Ovary (tissue), 9 donors: ENCODE results near the gene TMEM269. TPM values are rescaled to one million over a fixed set of nuclear protein-coding genes. Genes with fewer than 3 reads are reported as not detected.

Experiments
- DNase-seq, 5 donors: peaks; one replicate each; pipeline ENCODE4 v3.0.0-alpha.2; 2019 to 2020
- H3K27ac ChIP-seq, 2 donors: fragments of 200-600 bp; one replicate each; pipeline versions ENCODE4 v1.5.1 to v1.8.0; 2019 to 2022
- H3K27me3 ChIP-seq: fragments of 200-600 bp; one replicate; pipeline ENCODE4 v1.8.0; 2022
- H3K36me3 ChIP-seq: fragments of 200-600 bp; sonication (generic); one replicate; pipeline ENCODE4 v1.5.1; 2019
- H3K4me1 ChIP-seq: one replicate; pipeline ENCODE4 v1.8.1; 2013; ENCODE audit warnings: mild to moderate bottlenecking, moderate library complexity; ENCODE audit not compliant: insufficient read depth
- H3K4me3 ChIP-seq: fragments of 200-600 bp; sonication (generic); one replicate; pipeline ENCODE4 v1.5.1; 2017
- H3K9me3 ChIP-seq, 2 donors: fragments of 200-600 bp in 1 of 2; sonication (generic) in 1 of 2; one replicate each; pipeline versions ENCODE4 v1.5.1 to v1.8.1; 2013 to 2019; ENCODE audit warnings: mild to moderate bottlenecking in 1 of 2, moderate library complexity in 1 of 2
- CTCF ChIP-seq, 3 donors: fragments of 450-650 bp in 2 of 3; fragments of 200-600 bp in 1 of 3; IDR thresholded peaks; one replicate each; pipeline versions ENCODE4 v1.5.1 to v1.8.0; 2016 to 2022; ENCODE audit warnings: antibody characterized with exemption in 3 of 3, mild to moderate bottlenecking in 1 of 3
- EP300 ChIP-seq: sonication (generic); formaldehyde crosslinking; IDR thresholded peaks from one replicate; pipeline ENCODE4 v1.6.1; 2017; ENCODE audit warnings: antibody characterized with exemption
- POLR2A ChIP-seq: fragments of 450-650 bp; IDR thresholded peaks from one replicate; pipeline ENCODE4 v1.6.1; 2017; ENCODE audit warnings: antibody characterized with exemption, mild to moderate bottlenecking, moderate library complexity
- WGBS, 3 donors: extraction: QIAGEN DNeasy Blood & Tissue Kit in 1 of 3; methylation state at CpG; one replicate each; pipeline versions ENCODE4 v1.1.5 to v1.1.7; 2013 to 2017; 5-methylcytosine and 5-hydroxymethylcytosine counted together
- intact Hi-C, 4 donors: fragments of 100-400 bp; cut with DNase I; formaldehyde crosslinking; loops; one replicate each; pipeline versions ENCODE4 v1.11.0 to v1.15.1; 2022 to 2023
- polyA plus RNA-seq, 2 donors: library from polyadenylated mRNA; stranded (reverse); fragments of 200-250 nt in 1 of 2; fragments of 350-450 nt in 1 of 2; fragmentation: Illumina TruSeq in 1 of 2; extraction: RNeasy Lipid Tissue Mini Kit (QIAGEN cat#74804) in 1 of 2; gene quantifications; one replicate each; pipeline ENCODE4 v1.2.3, GENCODE V29; 2013 to 2014
- total RNA-seq, 7 donors: library from RNA; depleted of rRNA in 2 of 7; stranded (reverse); fragments of >200 nt in 2 of 7; fragmentation: NEBNext Ultra II Directional in 3 of 7; extraction: Animal tissue kit (Norgen Biotek cat#: 25700) in 3 of 7; gene quantifications; one replicate each; pipeline versions ENCODE4 v1.1.0 to v1.2.4, GENCODE V29; 2016 to 2023
- donor health status: DM: no; HTN: no; CAD: no; lungs with moderate emphysema.
- donor health status: DM: no; HTN: no; CAD: no.
- donor health status: Bipolar disorder and iron deficiency.
- donor health status: DM: yes; HTN: yes; CAD: no.
- donor health status: DM: no; HTN: no; CAD: no.
- donor health status: DM: yes; HTN: yes; CAD: no.

Gene TMEM269
- total and polyA plus RNA-seq, 9 donors = 0.07 to 0.62 (median 0.31) TPM; not detected in 3

GRCh38 chr1:42830631-42831030, 45.8 kb downstream of the TMEM269 start:
- Histone ChIP-seq H3K9me3 (no peaks in the 10 kb centered on the region), H3K4me1 (no peaks in the 10 kb centered on the region), H3K36me3 (no peaks in the 10 kb centered on the region), H3K27me3 (no peaks in the 10 kb centered on the region), H3K27ac (no peak overlapping the region), H3K4me3 (no peak overlapping the region)
- TF ChIP-seq EP300 (no peak), POLR2A (no peak), CTCF (IDR thresholded peaks at IDR 0.05) (no peak)
- 88 to 90% (median 89%) methylated on average over 17 of the region's 17 CpGs for WGBS, 3 donors
- no peak for DNase-seq
- intact Hi-C loops = no loop called here

GRCh38 chr1:42831273-42831672, 46.5 kb downstream of the TMEM269 start:
- intact Hi-C loops = no loop called here
- H3K4me3 ChIP-seq = no peak overlapping the region
- TF ChIP-seq CTCF (IDR thresholded peaks at IDR 0.05) (no peak), POLR2A (no peak), EP300 (no peak)
- no peaks in the 10 kb centered on the region for H3K36me3 ChIP-seq
- H3K27ac ChIP-seq = no peak overlapping the region
- H3K27me3 ChIP-seq = no peaks in the 10 kb centered on the region
- no peak for DNase-seq
- no peaks in the 10 kb centered on the region for H3K9me3 ChIP-seq
- no peaks in the 10 kb centered on the region for H3K4me1 ChIP-seq

- WGBS, 3 donors = 87 to 90% (median 90%) methylated on average over 3 of the region's 3 CpGs
- Histone ChIP-seq H3K27me3 (no peaks in the 10 kb centered on the region), H3K4me3 (no peak overlapping the region), H3K36me3 (no peaks in the 10 kb centered on the region), H3K27ac (no peak overlapping the region), H3K4me1 (no peaks in the 10 kb centered on the region), H3K9me3 (no peaks in the 10 kb centered on the region)
- TF ChIP-seq EP300 (no peak), POLR2A (no peak), CTCF (IDR thresholded peaks at IDR 0.05) (no peak)
- intact Hi-C loops = no loop called here
- no peak for DNase-seq
These were observed 48.0 kb downstream of the TMEM269 start for GRCh38 chr1:42832641-42833240.

DNA sequence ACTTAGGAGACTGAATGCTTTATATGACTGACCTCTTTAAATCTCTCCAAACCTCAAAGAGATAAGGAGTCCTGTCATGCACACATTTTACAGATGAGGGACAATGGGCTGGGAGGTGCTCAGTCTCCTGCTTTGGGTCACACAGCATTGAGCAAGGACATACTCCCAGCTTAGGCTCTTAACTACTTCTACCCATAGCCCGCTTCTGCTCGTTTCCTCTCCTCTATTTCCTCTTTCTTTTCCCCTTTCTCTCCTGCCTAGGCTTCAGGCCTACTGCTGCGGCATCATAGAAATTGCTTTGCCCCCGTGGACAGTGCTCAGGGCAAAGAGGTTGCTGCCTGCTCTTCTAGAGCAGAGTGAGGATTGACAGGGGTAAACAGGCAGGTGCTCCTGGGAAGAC, 49.2 kb downstream of the TMEM269 start:
- Histone ChIP-seq H3K27ac (no peak overlapping the region), H3K4me1 (no peaks in the 10 kb centered on the region), H3K27me3 (no peaks in the 10 kb centered on the region), H3K9me3 (no peaks in the 10 kb centered on the region), H3K36me3 (no peaks in the 10 kb centered on the region), H3K4me3 (no peak overlapping the region)
- intact Hi-C loops = no loop called here
- TF ChIP-seq EP300 (no peak), CTCF (IDR thresholded peaks at IDR 0.05) (no peak), POLR2A (no peak)
- no peak for DNase-seq
- 93 to 94% (median 94%) methylated on average over 4 of the region's 4 CpGs for WGBS, 3 donors

DNA sequence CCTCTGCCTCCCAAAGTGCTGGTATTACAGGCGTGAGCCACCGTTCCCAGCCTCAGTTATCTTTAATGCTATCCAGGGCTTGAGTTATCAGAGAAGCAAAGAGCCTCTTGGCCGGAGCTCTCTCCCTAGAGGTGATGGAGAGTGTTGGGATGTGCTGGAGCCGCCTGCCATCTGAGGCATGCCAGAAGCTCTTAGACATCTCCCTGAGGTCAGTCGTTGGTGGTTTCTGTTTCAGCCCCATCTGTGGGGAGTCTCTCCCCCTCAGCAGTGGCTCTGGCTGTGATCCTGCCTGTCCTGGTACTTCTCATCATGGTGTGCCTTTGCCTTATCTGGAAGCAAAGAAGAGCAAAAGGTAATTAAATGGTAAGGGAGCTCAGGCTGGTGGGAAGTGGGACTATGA, 50.0 kb downstream of the TMEM269 start:
- Histone ChIP-seq H3K4me3 (no peak overlapping the region), H3K9me3 (no peaks in the 10 kb centered on the region), H3K27me3 (no peaks in the 10 kb centered on the region), H3K4me1 (no peaks in the 10 kb centered on the region), H3K36me3 (no peaks in the 10 kb centered on the region), H3K27ac (no peak overlapping the region)
- TF ChIP-seq CTCF (IDR thresholded peaks at IDR 0.05) (no peak), EP300 (no peak), POLR2A (no peak)
- intact Hi-C loops = no loop called here
- 83 to 86% (median 85%) methylated on average over 5 of the region's 5 CpGs for WGBS, 3 donors
- no peak for DNase-seq
